MV-4-11 (cell line): ENCODE data around the gene ZCCHC7.
A peak's percentile ranks its signal among the peaks of the same experiment; 100 is the strongest.
"Not testable (repeated sequence)": the region's sequence is repeated elsewhere in the genome, so short reads cannot be mapped to it uniquely, and the experiment has no call there.

Experiments used
- DNase-seq: peaks from one replicate; lab custom pipeline; 2025; lab: John Stamatoyannopoulos, UW

The ZCCHC7 gene

GRCh38 chr9:37373621-37374020, 253.2 kb downstream of the ZCCHC7 start:
- no peak for DNase-seq

DNA sequence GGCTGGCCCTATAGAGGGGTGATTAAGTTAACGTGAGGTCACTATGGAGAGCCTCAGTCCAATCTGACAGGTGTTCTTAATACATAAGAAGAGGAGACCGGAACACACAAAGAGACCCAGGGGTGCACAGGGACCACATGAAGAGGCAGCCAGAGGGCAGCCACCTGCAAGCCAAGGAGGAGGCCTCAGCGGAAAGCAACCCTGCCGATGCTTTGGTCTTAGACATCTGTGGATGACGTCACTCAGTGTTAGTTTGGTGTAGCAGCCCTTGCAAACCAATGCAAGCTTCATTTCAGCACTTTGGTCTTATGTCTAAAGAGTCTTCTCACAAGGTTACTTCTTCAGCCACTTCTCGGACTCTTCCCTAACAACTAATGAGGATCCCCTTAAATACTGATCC, 254.5 kb downstream of the ZCCHC7 start:
- DNase-seq = no peak

DNA sequence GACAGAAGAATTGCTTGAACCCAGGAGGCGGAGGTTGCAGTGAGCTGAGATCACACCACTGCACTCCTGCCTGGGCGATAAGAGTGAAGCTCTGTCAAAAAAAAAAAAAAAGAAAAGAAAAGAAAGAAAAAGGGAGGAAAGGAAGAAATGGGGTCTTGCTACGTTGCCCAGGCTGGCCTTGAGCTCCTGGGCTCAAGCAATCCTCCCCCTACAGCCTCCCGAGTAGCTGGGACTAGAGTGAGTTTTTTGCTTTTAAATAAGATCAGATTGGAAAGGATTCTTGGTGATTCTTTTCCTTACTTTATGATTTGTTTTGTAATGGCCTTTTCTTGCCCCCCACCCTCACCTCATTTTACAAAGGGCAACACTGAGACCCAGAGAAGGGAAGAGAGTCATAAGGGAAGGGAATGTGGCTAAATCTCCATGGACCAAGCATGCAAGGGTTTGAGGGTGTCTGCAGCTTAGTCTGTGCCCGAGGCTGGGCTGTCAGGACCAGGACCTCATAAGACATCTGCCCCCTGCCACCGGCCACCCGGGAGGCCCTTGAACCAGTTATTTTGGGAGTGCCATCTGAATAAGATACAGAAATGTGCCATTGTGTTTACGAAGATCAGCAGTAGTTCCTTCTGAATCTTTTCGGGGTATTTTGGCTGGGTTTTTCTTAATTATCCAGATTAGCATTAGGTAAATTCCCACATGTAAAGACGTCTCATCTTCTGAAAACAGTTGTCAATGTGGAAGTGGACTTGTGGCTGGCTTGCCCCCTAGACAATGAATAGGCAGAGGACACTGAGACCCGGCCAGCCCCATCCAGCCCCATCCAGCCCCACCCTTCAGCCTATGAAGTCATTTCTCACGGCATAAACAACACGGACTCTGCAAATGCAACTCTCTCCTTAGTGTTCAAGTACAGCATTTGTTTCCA, 257.6 kb downstream of the ZCCHC7 start:
- DNase-seq = no peak

DNA sequence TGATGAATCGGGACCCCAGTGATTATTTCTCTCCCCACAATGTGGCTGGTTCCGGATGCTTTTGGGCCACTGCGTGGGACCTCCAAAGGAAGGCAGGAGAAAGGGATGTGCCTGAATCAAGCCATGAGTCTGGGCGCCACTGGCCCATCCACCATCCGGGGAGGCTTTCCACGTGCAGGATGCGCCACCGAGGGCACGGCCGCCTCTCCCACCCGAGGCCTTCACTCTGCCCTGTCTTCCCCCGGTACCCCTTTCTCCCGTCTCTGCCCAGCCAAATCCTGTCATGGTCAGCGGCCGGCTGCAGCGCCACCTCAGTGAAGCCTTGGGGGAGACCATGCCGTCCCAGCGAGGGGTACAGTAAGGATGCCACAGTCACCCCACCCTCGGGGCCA, 258.2 kb downstream of the ZCCHC7 start:
- no peak for DNase-seq

DNA sequence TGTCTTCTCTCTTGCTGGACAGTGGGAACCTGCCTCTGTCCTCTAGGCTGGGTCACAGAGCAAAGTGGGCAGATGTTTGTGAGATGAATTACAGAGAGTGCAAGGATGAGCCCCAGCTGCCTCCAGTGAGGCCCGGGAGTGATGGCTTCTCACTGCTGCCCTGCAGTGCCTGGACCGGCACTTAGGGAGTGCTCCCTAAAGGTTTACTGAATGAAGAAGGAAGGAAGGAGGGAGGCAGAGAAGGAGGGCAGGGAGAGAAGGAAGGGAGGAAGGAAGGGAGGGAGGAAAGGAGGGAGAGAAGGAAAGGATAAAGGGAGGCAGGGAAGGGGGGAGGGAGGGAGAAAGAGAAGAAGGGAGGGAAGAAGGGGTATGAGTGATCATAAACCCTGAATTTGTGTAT, 259.5 kb downstream of the ZCCHC7 start:
- DNase-seq = no peak

- DNase-seq = no peak
Measured at GRCh38 chr9:37380570-37380969, 260.2 kb downstream of the ZCCHC7 start.

GRCh38 chr9:37381094-37381741, 260.8 kb downstream of the ZCCHC7 start:
- DNase-seq = no peak

- no peak for DNase-seq
Measured at GRCh38 chr9:37382161-37382981, 262.0 kb downstream of the ZCCHC7 start.

DNA sequence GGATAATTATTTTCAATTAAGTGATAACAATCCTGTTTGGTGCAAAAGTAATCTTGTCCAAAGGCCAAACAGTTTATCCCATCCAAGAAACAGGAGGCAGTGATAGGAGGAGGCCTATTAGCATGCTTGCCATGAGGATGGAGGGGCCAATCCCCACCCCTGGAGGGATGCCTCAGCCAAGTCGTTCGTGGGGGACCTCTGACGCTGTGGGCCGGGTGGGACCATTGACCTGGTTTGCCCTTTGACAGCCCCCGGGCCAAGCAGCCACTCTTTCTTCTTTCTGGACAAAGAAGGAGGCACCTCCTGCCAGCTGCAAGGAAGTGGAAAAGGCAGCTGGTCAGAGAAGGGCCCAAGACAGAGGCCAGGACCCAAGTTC, 262.6 kb downstream of the ZCCHC7 start:
- no peak for DNase-seq

DNA sequence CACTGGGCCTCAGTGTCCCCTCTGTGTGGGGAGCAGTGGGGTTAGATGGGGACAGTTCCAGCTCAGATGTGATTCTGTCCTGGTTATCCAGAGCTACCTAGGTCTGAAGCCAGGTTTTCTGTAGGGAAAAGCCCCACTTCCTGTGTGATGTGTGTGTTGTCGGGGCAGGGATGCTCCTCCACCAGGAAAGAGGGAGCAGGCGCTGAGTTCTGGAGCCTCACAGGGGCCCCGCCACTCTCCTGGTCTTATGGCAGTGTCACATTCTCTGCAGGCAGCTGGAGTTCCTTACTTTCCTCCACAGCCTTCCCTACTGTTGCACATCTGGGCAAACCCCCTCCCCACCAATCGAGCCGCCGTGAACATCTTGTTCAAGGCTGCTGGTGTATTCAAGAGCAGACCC, 263.0 kb downstream of the ZCCHC7 start:
- no peak for DNase-seq

- DNase-seq = no peak
Measured at GRCh38 chr9:37383876-37384746, 263.7 kb downstream of the ZCCHC7 start.

DNA sequence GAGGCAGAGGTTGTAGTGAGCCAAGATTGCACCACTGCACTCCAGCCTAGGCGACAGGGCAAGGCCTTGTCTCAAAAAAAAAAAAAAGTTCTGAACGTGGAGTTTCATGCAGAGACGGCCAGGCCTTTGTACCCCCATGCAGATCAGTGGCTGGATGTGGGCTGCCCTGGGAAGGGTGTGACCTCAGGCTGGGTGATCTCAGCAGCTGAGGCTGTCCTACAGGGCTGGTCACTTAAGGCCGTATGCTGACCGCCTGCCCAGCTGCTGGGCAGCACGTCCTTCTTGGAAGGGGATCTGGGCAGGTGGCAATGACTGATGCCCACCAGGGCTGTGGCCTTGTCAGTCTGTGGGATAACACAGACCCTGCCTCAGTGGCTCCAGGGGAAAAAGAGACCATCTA, 264.9 kb downstream of the ZCCHC7 start:
- DNase-seq = no peak

- peak; percentile 47 for DNase-seq
Measured at GRCh38 chr9:37386988-37387387, 266.6 kb downstream of the ZCCHC7 start.

- DNase-seq = peak; percentile 9
Measured at GRCh38 chr9:37390759-37391158, 270.4 kb downstream of the ZCCHC7 start.

DNA sequence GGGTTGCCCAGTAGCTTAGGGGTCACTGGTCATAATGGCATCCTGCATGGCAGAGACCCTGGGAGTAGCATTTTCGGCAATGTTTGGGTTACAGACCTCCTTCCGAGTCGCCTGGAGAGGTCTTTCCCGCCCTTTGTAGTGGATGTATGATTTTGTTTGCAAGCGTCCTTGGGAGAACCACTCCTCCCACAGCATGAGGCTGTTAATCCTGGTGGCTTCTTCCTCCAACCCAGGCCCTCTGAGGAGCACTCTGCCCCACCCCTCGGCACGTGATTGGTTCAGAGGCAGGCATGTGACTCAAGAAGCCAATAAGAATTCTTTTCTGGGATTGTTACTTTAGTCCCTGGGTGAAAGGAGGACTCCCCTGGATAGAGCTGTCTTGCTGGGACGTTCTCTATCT, 271.9 kb downstream of the ZCCHC7 start:
- no peak for DNase-seq

GRCh38 chr9:37395229-37395628, 274.9 kb downstream of the ZCCHC7 start:
- no peak for DNase-seq

DNA sequence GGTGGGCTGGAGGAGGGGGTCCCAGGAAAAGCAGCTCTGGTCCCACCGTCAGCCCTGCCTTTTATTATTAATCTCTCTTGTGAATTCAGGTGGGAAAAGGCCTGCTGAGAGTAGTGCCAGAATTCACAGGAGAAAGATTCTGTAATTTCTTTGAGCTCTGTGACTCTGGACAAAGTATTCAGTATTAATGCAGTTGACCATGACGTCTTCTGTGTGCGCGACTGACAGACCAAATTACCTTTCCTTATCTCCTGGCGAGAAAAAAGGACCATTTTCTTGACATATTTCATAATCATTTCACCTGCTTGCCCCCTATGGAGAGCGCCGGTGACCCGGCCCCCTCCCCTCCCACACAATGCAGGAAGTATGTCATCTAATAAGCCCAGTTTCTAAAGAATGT, 275.3 kb downstream of the ZCCHC7 start:
- no peak for DNase-seq

DNA sequence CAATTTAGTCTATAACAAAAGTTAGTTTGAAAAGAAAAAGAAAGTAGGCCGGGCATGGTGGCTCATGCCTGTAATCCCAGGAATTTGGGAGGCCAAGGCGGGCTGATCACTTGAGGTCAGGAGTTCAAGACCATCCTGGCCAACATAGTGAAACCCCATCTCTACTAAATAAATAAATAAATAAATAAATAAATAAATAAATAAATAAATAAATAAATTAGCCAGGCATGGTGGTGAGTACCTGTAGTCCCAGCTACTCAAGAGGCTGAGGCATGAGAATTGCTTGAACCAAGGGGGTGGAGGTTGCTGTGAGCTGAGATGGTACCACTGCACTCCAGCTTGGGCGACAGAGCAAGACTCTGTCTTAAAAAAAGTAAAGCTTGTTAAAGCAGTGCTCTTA, 277.6 kb downstream of the ZCCHC7 start:
- not testable (repeated sequence) for DNase-seq

DNA sequence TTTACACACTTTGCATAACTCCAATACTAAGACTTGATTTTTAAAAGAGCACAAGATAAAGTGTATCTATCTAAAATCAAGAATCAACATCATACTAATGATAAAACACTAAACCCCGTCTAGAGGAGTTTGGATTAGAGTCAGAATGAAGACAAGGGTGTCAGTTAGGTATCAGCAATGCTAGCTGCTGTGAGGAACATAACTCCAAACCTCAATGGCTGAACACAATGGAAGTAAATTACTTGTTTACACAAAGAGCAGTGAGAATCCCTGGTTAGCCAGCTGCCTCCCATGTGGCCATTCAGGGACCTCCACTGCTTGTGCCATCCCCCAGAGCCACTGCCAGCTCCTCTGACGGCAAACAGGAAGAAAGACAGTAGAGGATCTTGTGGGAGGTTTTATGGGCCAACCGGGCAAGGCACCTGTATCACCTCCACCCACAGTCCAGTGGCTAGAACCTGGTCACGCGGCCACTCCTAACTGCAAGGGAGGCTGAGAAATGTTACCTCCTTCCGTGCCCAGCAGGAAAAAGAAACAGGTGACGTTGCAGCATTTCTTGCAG, 278.2 kb downstream of the ZCCHC7 start:
- no peak for DNase-seq

DNA sequence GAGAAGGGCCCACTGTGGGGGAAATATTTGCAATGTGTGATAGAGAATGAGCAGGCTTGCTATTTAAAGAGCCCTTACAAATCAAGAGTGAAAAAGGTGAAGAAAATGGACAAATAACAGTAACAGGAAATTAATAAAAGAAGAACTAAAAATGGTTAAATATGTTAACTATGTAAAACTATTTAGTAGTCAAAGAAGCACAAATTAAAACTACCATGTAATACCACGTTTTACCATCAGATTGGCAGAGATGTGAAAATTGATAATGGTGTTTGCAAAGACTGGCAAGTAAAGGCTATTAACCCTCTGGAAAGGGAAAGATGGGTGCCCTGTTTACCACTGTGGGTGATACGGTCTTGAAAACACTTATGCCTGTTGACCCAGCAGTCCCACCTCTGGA, 279.0 kb downstream of the ZCCHC7 start:
- no peak for DNase-seq

- DNase-seq = no peak
Measured at GRCh38 chr9:37404590-37404989, 284.2 kb downstream of the ZCCHC7 start.
